HL-60 (cell line): Measurements from ENCODE around the gene MTMR1.

Experiments used
- DNase-seq, 2 experiments: peaks; one replicate each; pipeline ENCODE4 v3.0.0-alpha.2; 2010 to 2020; ENCODE audit warnings: low read depth in 1 of 2, low spot score in 1 of 2
- H3K27ac ChIP-seq: fragments of 250-450 bp; sonication (Bioruptor Pico); replicated peaks from 2 replicates; pipeline ENCODE4 v1.5.1; 2020; ENCODE audit warnings: mild to moderate bottlenecking, moderate library complexity
- H3K27me3 ChIP-seq: fragments of 250-450 bp; sonication (Bioruptor Pico); 2 replicates; pipeline ENCODE4 v1.5.1; 2021; ENCODE audit warnings: mild to moderate bottlenecking, moderate library complexity; ENCODE audit not compliant: insufficient read depth, poor library complexity, severe bottlenecking
- H3K4me3 ChIP-seq: replicated peaks from 2 replicates; pipeline ENCODE4 v1.5.1; 2011; ENCODE audit warnings: mild to moderate bottlenecking, control low read depth, low read length; ENCODE audit not compliant: insufficient read depth
- GABPA ChIP-seq: IDR thresholded peaks from 2 replicates; pipeline ENCODE4 v1.6.1; 2012; ENCODE audit warnings: low read depth
- POLR2AphosphoS5 ChIP-seq: IDR thresholded peaks from 2 replicates; pipeline ENCODE4 v1.6.1; 2012; ENCODE audit warnings: low read depth
- REST ChIP-seq: IDR thresholded peaks from 2 replicates; pipeline ENCODE4 v1.6.1; 2012; ENCODE audit warnings: low read depth; ENCODE audit not compliant: insufficient replicate concordance
- SPI1 ChIP-seq: IDR thresholded peaks from 2 replicates; pipeline ENCODE4 v1.6.1; 2012; ENCODE audit warnings: low read depth, mild to moderate bottlenecking, borderline replicate concordance
- TF ChIP-seq, protein P1 (sequence below): IDR thresholded peaks from one replicate; pipeline ENCODE4 v1.5.1; 2011; ENCODE audit warnings: low read length, control low read depth, inconsistent platforms; ENCODE audit not compliant: insufficient read depth

The MTMR1 gene

GRCh38 chrX:150697641-150698040 lies 4.4 kb downstream of the MTMR1 start:
- Histone ChIP-seq H3K27ac (no peak overlapping the region), H3K27me3 (no peaks in the 10 kb centered on the region), H3K4me3 (no peak overlapping the region)
- no peak for TF ChIP-seq SPI1
- TF ChIP-seq, protein P1, sequence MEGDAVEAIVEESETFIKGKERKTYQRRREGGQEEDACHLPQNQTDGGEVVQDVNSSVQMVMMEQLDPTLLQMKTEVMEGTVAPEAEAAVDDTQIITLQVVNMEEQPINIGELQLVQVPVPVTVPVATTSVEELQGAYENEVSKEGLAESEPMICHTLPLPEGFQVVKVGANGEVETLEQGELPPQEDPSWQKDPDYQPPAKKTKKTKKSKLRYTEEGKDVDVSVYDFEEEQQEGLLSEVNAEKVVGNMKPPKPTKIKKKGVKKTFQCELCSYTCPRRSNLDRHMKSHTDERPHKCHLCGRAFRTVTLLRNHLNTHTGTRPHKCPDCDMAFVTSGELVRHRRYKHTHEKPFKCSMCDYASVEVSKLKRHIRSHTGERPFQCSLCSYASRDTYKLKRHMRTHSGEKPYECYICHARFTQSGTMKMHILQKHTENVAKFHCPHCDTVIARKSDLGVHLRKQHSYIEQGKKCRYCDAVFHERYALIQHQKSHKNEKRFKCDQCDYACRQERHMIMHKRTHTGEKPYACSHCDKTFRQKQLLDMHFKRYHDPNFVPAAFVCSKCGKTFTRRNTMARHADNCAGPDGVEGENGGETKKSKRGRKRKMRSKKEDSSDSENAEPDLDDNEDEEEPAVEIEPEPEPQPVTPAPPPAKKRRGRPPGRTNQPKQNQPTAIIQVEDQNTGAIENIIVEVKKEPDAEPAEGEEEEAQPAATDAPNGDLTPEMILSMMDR = no peak
- no peak for DNase-seq

DNA sequence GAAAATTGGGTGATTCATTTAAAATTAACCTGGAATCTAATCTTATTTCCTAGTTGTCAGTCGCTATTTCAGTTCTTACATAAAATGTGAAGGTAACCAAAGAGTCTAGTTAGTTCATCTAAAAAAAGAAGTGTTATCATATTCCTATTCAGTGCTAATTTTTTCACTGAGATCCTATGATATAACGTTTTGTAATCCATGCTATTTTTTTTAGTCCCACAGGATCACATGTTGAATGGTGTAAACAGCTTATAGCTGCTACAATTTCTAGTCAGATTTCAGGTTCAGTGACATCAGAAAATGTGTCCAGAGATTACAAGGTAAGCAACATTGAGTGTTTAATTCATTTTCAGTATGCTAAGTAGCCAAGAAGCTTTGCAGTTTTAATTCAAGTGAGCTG lies 5.8 kb downstream of the MTMR1 start:
- Histone ChIP-seq H3K27me3 (no peaks in the 10 kb centered on the region), H3K27ac (no peak overlapping the region), H3K4me3 (no peak overlapping the region)
- TF ChIP-seq, protein P1 = no peak
- TF ChIP-seq SPI1 = no peak
- TF ChIP-seq REST = no peak
- TF ChIP-seq GABPA = no peak
- TF ChIP-seq POLR2AphosphoS5 = no peak
- no peak for DNase-seq

GRCh38 chrX:150700107-150700506 lies 6.9 kb downstream of the MTMR1 start:
- no peak for DNase-seq
- Histone ChIP-seq H3K4me3 (no peak overlapping the region), H3K27me3 (no peaks in the 10 kb centered on the region), H3K27ac (no peak overlapping the region)
- no peak for TF ChIP-seq SPI1
- TF ChIP-seq, protein P1 = no peak
- no peak for TF ChIP-seq REST
- TF ChIP-seq POLR2AphosphoS5 = no peak
- TF ChIP-seq GABPA = no peak

DNA sequence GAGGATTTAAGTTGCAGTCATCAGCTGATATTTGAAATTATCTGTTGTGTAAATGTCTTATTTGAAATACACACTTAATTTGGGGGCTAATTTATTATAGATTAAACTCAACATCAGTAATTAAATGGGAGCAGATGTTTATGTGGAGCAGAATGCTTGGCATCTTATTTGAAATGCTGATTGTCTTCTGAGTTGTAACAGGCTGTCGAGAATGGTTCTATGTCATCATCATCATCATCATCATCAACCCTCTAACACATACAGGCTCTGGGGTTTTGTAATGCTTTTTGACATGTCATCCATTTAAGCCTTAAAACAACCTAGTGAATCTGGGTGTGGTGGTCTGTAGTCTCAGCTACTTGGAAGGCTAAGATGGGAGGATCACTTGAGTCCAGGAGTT lies 8.2 kb downstream of the MTMR1 start:
- DNase-seq = no peak
- TF ChIP-seq REST (no peak), SPI1 (no peak), POLR2AphosphoS5 (no peak), GABPA (no peak)
- TF ChIP-seq, protein P1 = no peak
- Histone ChIP-seq H3K4me3 (no peak overlapping the region), H3K27me3 (no peaks in the 10 kb centered on the region), H3K27ac (no peak overlapping the region)
